ENCODE measurements around the gene PDZD8. TPM values are rescaled to one million over a fixed set of nuclear protein-coding genes. Genes with fewer than 3 reads are reported as not detected.
A peak's percentile ranks its signal among the peaks of the same experiment; 100 is the strongest.

PDZD8 gene
- total and polyA plus RNA-seq, 2 donors (not counting 3 experiments of a cell fraction or from before 2014, with no cell fraction given): 5.9 to 22.6 TPM

- Histone ChIP-seq H4K20me1 (replicated peaks; ENCODE audit: control insufficient read depth, extremely low read depth, insufficient read depth, low read length) (peaks cover 3% of the 10 kb centered on the region), H3K9me1 (replicated peaks; ENCODE audit: control insufficient read depth, extremely low read depth, insufficient read depth, low read length) (no peaks in the 10 kb centered on the region), H3K4me3 (replicated peaks in 1 of 3; ENCODE audit: insufficient read depth in 1 of 3, low read depth in 1 of 3, low read length in 3 of 3) (no peak overlapping the region), H3K4me1 (ENCODE audit: control insufficient read depth, extremely low read depth, insufficient read depth, low read length) (peaks cover 9% of the 10 kb centered on the region), H3K27me3 (ENCODE audit: control insufficient read depth in 2 of 2, insufficient read depth in 2 of 2, low read length in 2 of 2) (no peaks in the 10 kb centered on the region), H3K9ac (replicated peaks; ENCODE audit: extremely low read depth, insufficient read depth, low read length) (no peak overlapping the region), H3K4me2 (ENCODE audit: insufficient read depth, low read length) (no peak overlapping the region), H3K9me3 (replicated peaks; ENCODE audit: control insufficient read depth, insufficient read depth, low read length) (no peaks in the 10 kb centered on the region), H3K79me2 (ENCODE audit: control insufficient read depth, insufficient read depth, low read length) (peaks cover 9% of the 10 kb centered on the region), H3K36me3 (ENCODE audit: control insufficient read depth in 2 of 2, extremely low read depth in 1 of 2, insufficient read depth in 2 of 2, low read length in 2 of 2) (no peaks in the 10 kb centered on the region), H2AFZ (ENCODE audit: low read depth, low read length) (no peak overlapping the region), H3K27ac (ENCODE audit: insufficient read depth, low read depth, low read length) (no peak overlapping the region)
- CTCF ChIA-PET: interaction anchor here (0.6 kb wide), 1 partner anchor 130 kb away, joined by 3 read pairs; no protein-coding TSS in a partner anchor
- BruUV-seq (replicated peaks): no TSS peak
- POLR2A ChIA-PET: no interaction called here
- dilution Hi-C loops (cut with MboI; ENCODE audit: extremely low pct_ligation_motif_present, low sequenced_read_pairs): no loop called here
- FAIRE-seq (peak; percentile 18), DNase-seq (ENCODE audit: low read depth, low spot score) (no peak)
- intact Hi-C loops (cut with micrococcal nuclease): no loop called here
- TF ChIP-seq GATA2 (IDR thresholded peaks at IDR 0.05; ENCODE audit: insufficient read depth, insufficient read length, low read depth, low read length) (no peak), FOS (IDR thresholded peaks at IDR 0.05; ENCODE audit: borderline replicate concordance, insufficient read depth, low read length) (no peak), EZH2 (IDR thresholded peaks at IDR 0.05; ENCODE audit: borderline replicate concordance, low read depth, low read length, severe bottlenecking) (no peak), MYC (IDR thresholded peaks at IDR 0.05; ENCODE audit: low read depth, low read length) (no peak), POLR2AphosphoS5 (IDR thresholded peaks at IDR 0.05; ENCODE audit: insufficient read depth, low read depth, low read length) (no peak), MAX (IDR thresholded peaks at IDR 0.05; ENCODE audit: insufficient read depth, insufficient read length) (no peak), CTCF (IDR thresholded peaks at IDR 0.05; ENCODE audit: extremely low read depth in 1 of 2, insufficient read depth in 1 of 2, low read depth in 1 of 2, low read length in 2 of 2) (no peak)
These were observed 62.8 kb downstream of the PDZD8 start for GRCh38 chr10:117312430-117312829.
